Upper lobe of left lung (tissue), 6 donors: ENCODE results near the gene FGF3. TPM values are rescaled to one million over a fixed set of nuclear protein-coding genes. Genes with fewer than 3 reads are reported as not detected.
A peak's percentile ranks its signal among the peaks of the same experiment; 100 is the strongest.

Experiments used
- ATAC-seq, 2 donors: fragments of 200-7000 bp; cut with Tn5 transposase; one replicate each; pipeline ENCODE4 v1.9.1; 2022; ENCODE audit warnings: mild to moderate bottlenecking in 2 of 2, moderate library complexity in 2 of 2; ENCODE audit not compliant: low FRiP score in 2 of 2
- DNase-seq, 2 donors: peaks; one replicate each; pipeline ENCODE4 v3.0.0-alpha.2; 2019 to 2020
- H3K27ac ChIP-seq, 4 donors: fragments of 200-600 bp; sonication (generic); one replicate each; pipeline ENCODE4 v1.5.1; 2016 to 2019
- H3K27me3 ChIP-seq, 4 donors: fragments of 200-600 bp; sonication (generic); one replicate each; pipeline ENCODE4 v1.5.1; 2017 to 2019
- H3K36me3 ChIP-seq, 4 donors: fragments of 200-600 bp; sonication (generic); one replicate each; pipeline ENCODE4 v1.5.1; 2016 to 2019
- H3K4me1 ChIP-seq, 4 donors: fragments of 200-600 bp; sonication (generic); one replicate each; pipeline ENCODE4 v1.5.1; 2018 to 2019
- H3K4me3 ChIP-seq, 4 donors: fragments of 200-600 bp; sonication (generic); one replicate each; pipeline ENCODE4 v1.5.1; 2017 to 2019; ENCODE audit warnings: mild to moderate bottlenecking in 2 of 4, moderate library complexity in 1 of 4
- H3K9me3 ChIP-seq, 4 donors: fragments of 200-600 bp; sonication (generic); one replicate each; pipeline ENCODE4 v1.5.1; 2018 to 2019
- EP300 ChIP-seq, 4 donors: sonication (generic); formaldehyde crosslinking; IDR thresholded peaks; one replicate each; pipeline ENCODE4 v1.5.1; 2017; ENCODE audit warnings: antibody characterized with exemption in 4 of 4, control low read depth in 2 of 4
- POLR2A ChIP-seq, 4 donors: fragments of 450-650 bp; IDR thresholded peaks; one replicate each; pipeline ENCODE4 v1.5.1; 2016 to 2017; ENCODE audit warnings: antibody characterized with exemption in 4 of 4, mild to moderate bottlenecking in 2 of 4
- POLR2AphosphoS5 ChIP-seq, 2 donors: sonication (generic); formaldehyde crosslinking; IDR thresholded peaks; one replicate each; pipeline ENCODE4 v1.5.1; 2017; ENCODE audit warnings: antibody characterized with exemption in 2 of 2
- WGBS, 2 donors: methylation state at CpG; one replicate each; pipeline ENCODE4 v1.1.5; 2017 to 2018; 5-methylcytosine and 5-hydroxymethylcytosine counted together
- total RNA-seq, 6 donors: library from RNA; depleted of rRNA in 4 of 6; stranded (reverse); fragments of >200 nt in 4 of 6; gene quantifications; one replicate each; pipeline versions ENCODE4 v1.1.0 to v1.2.1, GENCODE V29; 2016 to 2021
- TF ChIP-seq, protein P1 (sequence below), 6 experiments: fragments of 450-650 bp in 4 of 6; fragments of 200-600 bp in 2 of 6; sonication (generic) in 2 of 6; IDR thresholded peaks; one replicate each; pipeline ENCODE4 v1.5.1; 2016 to 2019; ENCODE audit warnings: antibody characterized with exemption in 6 of 6
- donor health status: DM: no; HTN: no; CAD: no; lungs with moderate emphysema.
- donor health status: DM: no; HTN: yes; CAD: no; lungs with severe emphysema.

Gene FGF3
- total RNA-seq: not detected

DNA sequence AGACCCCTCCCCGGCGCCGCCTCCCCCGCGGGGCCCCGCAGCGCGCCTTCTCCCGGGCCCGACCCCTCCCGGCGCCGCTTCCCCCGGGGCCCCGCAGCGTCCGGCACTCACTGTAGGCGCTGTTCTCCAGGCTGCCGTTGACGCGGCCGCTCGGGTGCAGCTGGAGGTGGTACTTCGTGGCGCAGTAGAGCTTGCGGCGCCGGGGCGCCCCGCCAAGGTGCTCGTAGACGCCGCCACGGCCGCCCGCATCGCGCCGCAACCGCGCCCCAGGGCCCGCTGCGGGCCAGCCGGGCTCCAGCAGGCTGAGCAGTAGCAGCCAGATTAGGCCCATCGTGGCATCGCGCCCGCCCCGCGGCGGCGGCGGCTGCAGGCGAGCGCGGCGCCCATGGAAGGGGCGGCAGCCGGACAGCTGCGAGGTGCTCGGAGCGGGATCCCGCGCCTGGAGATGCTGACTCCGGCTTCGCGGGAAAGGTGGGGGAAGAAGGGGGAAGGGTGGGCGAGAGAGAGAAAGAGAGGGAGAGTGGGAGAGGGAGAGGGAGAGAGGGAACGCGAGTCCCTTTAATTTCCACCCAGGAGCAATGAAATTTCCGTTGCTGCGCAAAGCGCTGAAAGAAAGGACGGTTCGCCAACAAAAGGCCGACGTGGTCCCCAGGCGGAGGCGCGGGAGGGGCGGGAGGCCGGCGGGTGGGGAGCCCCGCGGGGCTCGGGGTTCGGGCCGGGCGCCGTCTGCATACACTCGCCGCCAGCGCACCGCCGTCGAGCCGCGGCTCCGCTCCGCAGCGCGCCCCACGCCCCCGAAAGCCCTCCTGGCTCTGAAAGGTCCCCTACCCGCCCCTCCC is at the start of gene FGF3:
Gene FGF3 (minus strand): TSS at position 814 of the 839 bp plus-strand sequence. CDS start 483 bp downstream, at position 331.
- Histone ChIP-seq H3K4me3 (no peak within 1 kb of the TSS), H3K9me3 (no peaks in the 10 kb centered on the region), H3K27ac (no peak within 1 kb of the TSS), H3K27me3 (peaks cover 0 to 34% (median 17%) of the 10 kb centered on the region in 4 donors), H3K4me1 (peaks cover 0 to 23% (median 0%) of the 10 kb centered on the region in 4 donors), H3K36me3 (no peaks in the 10 kb centered on the region)
- DNase-seq (peak in 1 of 2 donors; percentile 80), ATAC-seq (no peak)
- 3 to 4% methylated on average over 35 to 42 of the region's 105 CpGs for WGBS, 2 donors
- TF ChIP-seq EP300 (IDR thresholded peaks at IDR 0.05) (no peak), POLR2AphosphoS5 (IDR thresholded peaks at IDR 0.05) (no peak), POLR2A (IDR thresholded peaks at IDR 0.05) (no peak)
- TF ChIP-seq, protein P1, sequence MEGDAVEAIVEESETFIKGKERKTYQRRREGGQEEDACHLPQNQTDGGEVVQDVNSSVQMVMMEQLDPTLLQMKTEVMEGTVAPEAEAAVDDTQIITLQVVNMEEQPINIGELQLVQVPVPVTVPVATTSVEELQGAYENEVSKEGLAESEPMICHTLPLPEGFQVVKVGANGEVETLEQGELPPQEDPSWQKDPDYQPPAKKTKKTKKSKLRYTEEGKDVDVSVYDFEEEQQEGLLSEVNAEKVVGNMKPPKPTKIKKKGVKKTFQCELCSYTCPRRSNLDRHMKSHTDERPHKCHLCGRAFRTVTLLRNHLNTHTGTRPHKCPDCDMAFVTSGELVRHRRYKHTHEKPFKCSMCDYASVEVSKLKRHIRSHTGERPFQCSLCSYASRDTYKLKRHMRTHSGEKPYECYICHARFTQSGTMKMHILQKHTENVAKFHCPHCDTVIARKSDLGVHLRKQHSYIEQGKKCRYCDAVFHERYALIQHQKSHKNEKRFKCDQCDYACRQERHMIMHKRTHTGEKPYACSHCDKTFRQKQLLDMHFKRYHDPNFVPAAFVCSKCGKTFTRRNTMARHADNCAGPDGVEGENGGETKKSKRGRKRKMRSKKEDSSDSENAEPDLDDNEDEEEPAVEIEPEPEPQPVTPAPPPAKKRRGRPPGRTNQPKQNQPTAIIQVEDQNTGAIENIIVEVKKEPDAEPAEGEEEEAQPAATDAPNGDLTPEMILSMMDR (IDR thresholded peaks at IDR 0.05): no peak

DNA sequence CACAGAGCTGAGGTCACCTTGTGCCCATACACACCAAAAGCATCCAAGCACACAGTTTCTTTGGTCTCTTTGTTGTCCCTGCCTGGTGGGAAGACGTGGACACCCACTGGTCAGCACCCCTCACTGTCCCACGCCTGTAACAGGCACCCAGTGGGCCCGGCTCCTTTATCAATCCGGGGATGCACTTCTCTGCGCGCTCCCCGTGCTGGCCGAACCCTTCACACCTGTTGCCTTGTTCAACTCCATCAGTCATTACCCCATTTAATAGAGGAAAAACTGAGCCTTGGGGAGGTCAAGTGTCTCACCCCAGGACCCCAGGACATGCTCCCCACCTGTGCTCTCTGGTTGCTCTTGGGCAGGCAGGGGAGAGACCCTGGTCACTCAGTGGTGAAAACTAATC is 49.7 kb upstream of the FGF3 start:
- H3K27me3 ChIP-seq: peaks cover 0 to 3% (median 2%) of the 10 kb centered on the region in 4 donors
- no peak overlapping the region for H3K4me3 ChIP-seq
- H3K9me3 ChIP-seq: no peaks in the 10 kb centered on the region
- TF ChIP-seq POLR2AphosphoS5 (IDR thresholded peaks at IDR 0.05): no peak
- TF ChIP-seq EP300 (IDR thresholded peaks at IDR 0.05): no peak
- TF ChIP-seq POLR2A (IDR thresholded peaks at IDR 0.05): no peak
- TF ChIP-seq, protein P1 (IDR thresholded peaks at IDR 0.05): no peak
- no peak overlapping the region for H3K27ac ChIP-seq
- WGBS, 2 donors: 88 to 90% methylated on average over 8 of the region's 8 CpGs
- H3K36me3 ChIP-seq: no peaks in the 10 kb centered on the region
- H3K4me1 ChIP-seq: no peaks in the 10 kb centered on the region
- DNase-seq (no peak), ATAC-seq (no peak)

DNA sequence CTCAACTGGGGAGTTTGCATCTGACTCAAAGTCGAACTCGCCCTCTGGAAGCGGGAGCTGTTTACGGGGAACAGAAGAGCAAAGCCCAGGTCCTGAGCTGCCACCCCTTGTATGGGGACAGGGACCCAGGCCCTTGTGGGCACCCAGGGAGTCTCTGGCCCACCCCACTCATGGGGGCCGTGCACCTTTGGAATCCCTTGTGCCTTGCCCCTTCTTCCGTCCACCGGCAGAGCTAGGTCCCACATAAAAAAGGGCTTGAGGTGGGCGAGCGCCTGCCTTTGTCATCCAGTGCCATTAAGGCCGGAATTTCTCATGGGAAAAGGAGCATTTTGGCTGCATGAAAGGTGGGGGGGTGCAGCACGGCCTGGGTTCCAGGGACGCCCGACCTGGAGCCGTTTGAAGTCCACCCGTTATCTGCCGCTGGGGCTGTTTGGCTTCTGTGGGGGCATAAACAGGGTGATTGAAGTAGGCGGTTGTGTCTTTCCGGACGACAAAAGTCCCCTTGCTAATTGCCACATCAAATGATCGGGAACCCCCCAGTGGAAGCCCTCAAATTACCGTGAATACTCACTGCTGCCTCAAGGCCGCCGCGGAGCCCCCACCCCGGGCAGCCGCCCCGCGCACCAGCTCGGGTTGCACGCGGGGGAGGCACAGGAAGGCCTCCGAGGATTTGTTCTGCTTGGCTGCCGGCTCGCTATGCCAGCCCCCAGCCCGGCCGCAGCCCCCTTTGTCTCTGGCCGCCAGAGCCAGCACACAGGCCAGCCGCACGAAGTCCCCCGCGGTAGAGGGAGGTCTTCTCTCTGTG is 49.0 kb upstream of the FGF3 start:
- ATAC-seq: no peak
- H3K4me1 ChIP-seq: no peaks in the 10 kb centered on the region
- DNase-seq: peak in 1 of 2 donors; percentile 53
- H3K36me3 ChIP-seq: no peaks in the 10 kb centered on the region
- TF ChIP-seq, protein P1 (IDR thresholded peaks at IDR 0.05): no peak
- no peak for TF ChIP-seq POLR2A (IDR thresholded peaks at IDR 0.05)
- TF ChIP-seq POLR2AphosphoS5 (IDR thresholded peaks at IDR 0.05): no peak
- 47 to 51% methylated on average over 24 to 35 of the region's 41 CpGs for WGBS, 2 donors
- no peaks in the 10 kb centered on the region for H3K9me3 ChIP-seq
- no peak overlapping the region for H3K27ac ChIP-seq
- H3K4me3 ChIP-seq: no peak overlapping the region
- peaks cover 0 to 3% (median 2%) of the 10 kb centered on the region in 4 donors for H3K27me3 ChIP-seq

DNA sequence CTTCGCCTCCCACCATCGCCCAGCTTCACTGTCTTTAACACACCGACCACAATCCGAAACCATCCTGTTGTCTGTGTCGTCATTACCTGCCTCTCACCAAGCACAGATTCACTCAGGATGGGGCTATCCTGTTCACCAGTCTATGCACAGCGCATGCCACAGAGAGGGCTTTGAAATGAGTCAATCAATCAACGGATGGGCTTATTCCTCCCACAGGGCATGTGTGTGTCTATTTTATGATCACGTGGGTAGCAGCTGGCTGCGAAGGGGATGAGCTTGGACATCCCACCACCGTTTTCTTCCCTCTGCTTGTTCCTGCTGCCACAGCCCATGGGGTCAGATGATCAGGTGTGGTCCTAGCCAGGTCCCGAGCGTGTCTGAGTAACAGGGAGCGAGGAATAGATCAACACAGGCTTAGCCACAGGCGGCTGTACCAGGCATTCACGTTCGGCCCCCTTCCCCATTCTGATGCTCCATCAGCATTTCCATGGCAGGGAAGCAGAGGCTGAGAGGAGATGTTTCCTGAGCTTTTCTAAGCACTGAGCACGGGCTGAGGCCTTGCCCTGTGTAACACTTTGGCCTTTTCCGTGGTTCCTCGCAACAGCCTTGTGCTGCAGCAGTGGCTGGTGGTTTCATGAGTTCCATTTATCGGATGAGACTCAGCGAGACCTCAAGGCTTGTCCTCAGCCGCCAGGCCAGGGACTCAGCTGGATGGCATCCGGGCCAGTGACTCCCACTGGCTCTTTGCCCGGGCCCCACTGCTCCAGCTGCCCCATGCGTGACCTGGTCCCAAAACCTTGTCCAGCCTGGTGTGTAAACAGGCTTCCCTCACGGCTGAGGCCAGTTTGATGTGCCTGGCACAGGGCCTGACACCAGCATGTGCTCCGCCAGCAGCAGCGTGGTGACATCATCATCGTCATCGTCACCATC is 48.1 kb upstream of the FGF3 start:
- no peak overlapping the region for H3K4me3 ChIP-seq
- TF ChIP-seq, protein P1 (IDR thresholded peaks at IDR 0.05): no peak
- TF ChIP-seq EP300 (IDR thresholded peaks at IDR 0.05) (no peak), POLR2A (IDR thresholded peaks at IDR 0.05) (no peak)
- ATAC-seq (peak in 1 of 2 donors; percentile 12), DNase-seq (peak in 1 of 2 donors; percentile 59)
- no peaks in the 10 kb centered on the region for H3K4me1 ChIP-seq
- WGBS, 2 donors: 83 to 86% methylated on average over 13 to 30 of the region's 30 CpGs
- H3K27ac ChIP-seq: no peak overlapping the region
- H3K27me3 ChIP-seq: peaks cover 0 to 4% (median 2%) of the 10 kb centered on the region in 4 donors
- H3K36me3 ChIP-seq: no peaks in the 10 kb centered on the region
- no peaks in the 10 kb centered on the region for H3K9me3 ChIP-seq
